GM19395 (cell line): ENCODE results near the gene HOXC10.

Experiments used
- ATAC-seq: cut with Tn5 transposase; IDR thresholded peaks from one replicate; pipeline ENCODE4 v1.9.1; 2021; ENCODE audit warnings: mild to moderate bottlenecking, moderate library complexity; ENCODE audit not compliant: unreplicated experiment

The HOXC10 gene

GRCh38 chr12:53950789-53951576, 34.0 kb upstream of the HOXC10 start:
- ATAC-seq = no peak

- no peak for ATAC-seq
Observed at GRCh38 chr12:53951577-53952334, 33.2 kb upstream of the HOXC10 start.

GRCh38 chr12:53952335-53952694, 32.6 kb upstream of the HOXC10 start:
- ATAC-seq = no peak

- ATAC-seq = no peak
Observed at GRCh38 chr12:53952871-53953734, 31.8 kb upstream of the HOXC10 start.

- ATAC-seq = no peak
Observed at GRCh38 chr12:53953831-53954693, 30.9 kb upstream of the HOXC10 start.

- no peak for ATAC-seq
Observed at GRCh38 chr12:53954694-53955035, 30.3 kb upstream of the HOXC10 start, which contains the start of gene HOXC12. TSS of gene HOXC12 (plus strand) at chr12:53954903. CDS start at chr12:53954930, 27 bp downstream.

- ATAC-seq = no peak
Observed at GRCh38 chr12:53955036-53955775, 29.7 kb upstream of the HOXC10 start.

- no peak for ATAC-seq
Observed at GRCh38 chr12:53955776-53956250, 29.1 kb upstream of the HOXC10 start.

GRCh38 chr12:53956251-53956887, 28.6 kb upstream of the HOXC10 start:
- no peak for ATAC-seq

GRCh38 chr12:53956914-53957536, 27.9 kb upstream of the HOXC10 start:
- no peak for ATAC-seq

- no peak for ATAC-seq
Observed at GRCh38 chr12:53958128-53958527, 26.8 kb upstream of the HOXC10 start.

GRCh38 chr12:53959314-53959713, 25.6 kb upstream of the HOXC10 start:
- ATAC-seq = no peak

- ATAC-seq = no peak
Observed at GRCh38 chr12:53960187-53961024, 24.5 kb upstream of the HOXC10 start.

- ATAC-seq = no peak
Observed at GRCh38 chr12:53961025-53961761, 23.8 kb upstream of the HOXC10 start.

GRCh38 chr12:53963005-53963404, 21.9 kb upstream of the HOXC10 start:
- ATAC-seq = no peak

- no peak for ATAC-seq
Observed at GRCh38 chr12:53963434-53964314, 21.3 kb upstream of the HOXC10 start.
